Measurements from ENCODE around the gene BLOC1S6. TPM values are rescaled to one million over a fixed set of nuclear protein-coding genes. Genes with fewer than 3 reads are reported as not detected.

Gene BLOC1S6, protein sequence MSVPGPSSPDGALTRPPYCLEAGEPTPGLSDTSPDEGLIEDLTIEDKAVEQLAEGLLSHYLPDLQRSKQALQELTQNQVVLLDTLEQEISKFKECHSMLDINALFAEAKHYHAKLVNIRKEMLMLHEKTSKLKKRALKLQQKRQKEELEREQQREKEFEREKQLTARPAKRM
- polyA plus RNA-seq (2012; ENCODE audit: insufficient read depth, insufficient read length), result 54.6 TPM

DNA sequence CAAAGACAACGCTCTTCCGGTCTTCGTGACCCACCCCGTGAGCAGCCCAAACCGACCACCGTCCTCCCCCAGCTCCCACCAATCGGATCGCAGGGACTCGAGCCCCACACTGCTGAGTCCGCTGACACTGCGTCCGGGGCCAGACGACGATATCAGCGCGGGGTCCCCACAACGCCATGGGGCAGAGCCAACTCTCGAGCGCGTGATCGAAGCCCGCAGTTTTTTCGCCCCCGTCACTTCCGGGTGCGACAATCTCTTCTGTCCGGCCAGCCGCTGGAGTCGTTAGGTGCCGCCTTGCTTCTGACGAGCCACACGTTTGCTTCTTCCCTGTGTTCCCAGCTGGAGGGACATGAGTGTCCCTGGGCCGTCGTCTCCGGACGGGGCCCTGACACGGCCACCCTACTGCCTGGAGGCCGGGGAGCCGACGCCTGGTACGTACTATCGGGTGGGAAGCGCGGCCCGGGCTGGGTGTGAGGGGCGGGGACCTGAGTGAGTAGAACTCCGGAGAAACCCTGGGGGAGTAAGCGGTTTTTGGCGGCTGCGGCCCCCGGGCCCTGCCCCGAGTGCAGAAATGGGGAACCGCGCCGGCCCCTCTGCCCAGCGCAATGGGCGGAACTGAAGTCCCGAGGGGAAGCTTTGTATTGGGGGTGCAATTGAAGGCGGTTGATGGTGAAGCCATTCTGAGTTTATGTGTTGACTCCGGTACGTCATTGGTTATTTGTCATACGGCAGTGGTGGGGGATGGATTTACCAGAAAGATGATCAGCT is at the start of gene BLOC1S6:
Gene BLOC1S6, plus strand, starts transcription at position 285 of the 768 bp plus-strand sequence. Its CDS starts 65 bp downstream, at position 350.
- peak; percentile 83 for DNase-seq (ENCODE audit: low read depth, low spot score)
- H3K4me3 ChIP-seq (ENCODE audit: low read length), result peak within 1 kb of the TSS; percentile 95

DNA sequence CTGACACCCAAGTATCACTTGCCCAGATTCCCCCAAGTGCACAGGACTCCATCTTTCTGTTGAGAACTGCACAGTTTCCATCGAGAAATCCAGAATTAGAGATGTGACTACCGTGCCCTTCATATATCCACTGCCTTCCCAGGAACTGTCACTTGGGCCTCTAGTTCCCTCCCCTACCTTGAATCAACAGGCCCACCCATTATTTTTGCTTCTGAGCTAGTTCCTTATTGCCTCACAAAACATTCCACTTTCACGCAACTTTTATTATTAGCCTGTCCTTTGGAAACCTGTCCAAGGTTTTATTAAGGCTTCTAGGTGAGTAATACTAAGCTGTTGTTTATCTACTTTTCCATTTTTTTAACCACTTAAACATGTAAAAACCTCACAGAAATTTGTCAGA is 47.5 kb upstream of the BLOC1S6 start:
- H3K4me3 ChIP-seq (ENCODE audit: low read length), result no peak overlapping the region
- no peak for DNase-seq (ENCODE audit: low read depth, low spot score)

DNA sequence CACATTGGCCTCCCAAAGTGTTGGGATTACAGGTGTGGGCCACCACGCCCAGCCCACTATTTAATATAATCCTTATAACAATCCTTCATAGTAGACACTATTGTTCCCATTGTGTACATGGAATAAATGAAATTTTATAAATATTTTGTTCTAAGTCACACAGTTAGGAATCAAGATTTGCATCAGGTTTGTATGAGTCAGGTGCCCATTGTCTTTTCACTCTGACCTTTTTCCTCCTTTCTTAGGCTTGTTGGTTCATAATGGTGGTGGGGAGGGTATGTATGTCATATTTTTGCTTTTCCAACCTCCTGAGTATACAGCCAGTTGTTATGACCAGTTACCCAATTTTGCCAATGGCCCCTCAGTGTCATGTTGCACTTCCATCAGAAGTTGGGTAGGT is 46.6 kb upstream of the BLOC1S6 start:
- H3K4me3 ChIP-seq (ENCODE audit: low read length), result no peak overlapping the region
- DNase-seq (ENCODE audit: low read depth, low spot score), result no peak

DNA sequence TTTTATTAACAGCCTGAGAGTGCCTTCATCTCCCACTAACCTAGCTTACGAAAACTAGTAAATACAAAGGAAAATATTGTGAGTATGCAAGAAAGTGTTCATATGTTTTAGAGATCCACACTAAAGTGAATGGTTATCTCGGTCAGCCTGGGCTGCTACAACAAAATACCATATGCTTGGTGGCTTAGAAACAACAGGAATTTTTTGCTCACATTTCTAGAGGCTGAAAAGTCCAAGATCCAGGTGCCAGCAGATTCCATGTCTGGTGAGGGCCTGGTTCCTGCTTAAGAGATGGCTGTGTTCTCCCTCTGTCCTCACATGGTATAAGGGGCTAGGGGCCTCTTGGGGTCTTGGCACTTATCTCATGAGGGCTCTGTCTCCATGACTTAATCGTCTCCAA is 44.1 kb upstream of the BLOC1S6 start:
- no peak for DNase-seq (ENCODE audit: low read depth, low spot score)
- no peak overlapping the region for H3K4me3 ChIP-seq (ENCODE audit: low read length)

DNA sequence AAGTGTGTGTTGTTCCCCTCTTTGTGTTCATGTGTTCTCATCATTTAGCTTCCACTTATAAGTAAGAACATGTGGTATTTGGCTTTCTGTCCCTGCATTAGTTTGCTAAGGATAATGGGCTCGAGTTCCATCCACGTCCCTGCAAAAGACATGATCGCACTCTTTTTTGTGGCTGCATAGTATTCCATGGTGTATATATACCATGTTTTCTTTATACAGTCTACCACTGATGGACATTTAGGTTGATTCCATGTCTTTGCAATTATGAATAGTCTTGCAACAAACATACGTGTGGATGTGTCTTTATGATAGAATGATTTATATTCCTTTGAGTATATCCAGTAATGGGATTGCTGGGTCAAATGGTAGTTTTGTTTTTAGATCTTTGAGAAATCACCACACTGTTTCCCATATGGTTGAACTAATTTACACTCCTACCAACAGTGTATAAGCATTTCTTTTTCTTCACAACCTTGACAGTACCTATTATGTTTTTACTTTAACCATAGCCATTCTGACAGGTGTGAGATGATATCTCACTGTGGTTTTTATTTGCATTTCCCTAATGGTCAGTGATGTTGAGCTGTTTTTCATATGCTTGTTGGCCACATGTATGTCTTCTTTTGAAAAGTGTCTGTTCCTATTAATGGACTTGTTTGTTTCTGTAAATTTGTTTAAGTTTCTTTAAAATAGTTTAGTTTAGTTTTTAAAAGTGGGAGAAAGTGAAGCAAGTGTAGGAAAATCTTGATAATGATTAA is 42.7 kb upstream of the BLOC1S6 start:
- DNase-seq (ENCODE audit: low read depth, low spot score), result no peak
- no peak overlapping the region for H3K4me3 ChIP-seq (ENCODE audit: low read length)

DNA sequence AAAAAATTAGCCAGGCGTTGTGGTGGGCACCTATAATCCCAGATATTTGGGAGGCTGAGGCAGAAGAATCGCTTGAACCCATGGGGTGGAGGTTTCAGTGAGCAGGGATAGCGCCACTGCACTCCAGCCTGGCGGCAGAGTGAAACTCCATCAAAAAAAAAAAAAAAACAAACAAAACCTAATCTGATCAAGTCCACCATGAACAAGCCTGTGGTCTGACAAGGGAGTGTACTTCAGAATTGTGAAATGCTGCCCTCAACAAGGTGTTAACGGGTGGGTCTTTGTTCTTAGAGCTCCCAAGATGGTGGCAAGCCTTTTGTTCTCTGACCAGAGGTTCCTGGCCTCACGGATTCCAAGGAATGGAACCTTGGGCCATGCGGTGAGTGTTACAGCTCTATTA is 40.4 kb upstream of the BLOC1S6 start:
- no peak for DNase-seq (ENCODE audit: low read depth, low spot score)
- no peak overlapping the region for H3K4me3 ChIP-seq (ENCODE audit: low read length)

DNA sequence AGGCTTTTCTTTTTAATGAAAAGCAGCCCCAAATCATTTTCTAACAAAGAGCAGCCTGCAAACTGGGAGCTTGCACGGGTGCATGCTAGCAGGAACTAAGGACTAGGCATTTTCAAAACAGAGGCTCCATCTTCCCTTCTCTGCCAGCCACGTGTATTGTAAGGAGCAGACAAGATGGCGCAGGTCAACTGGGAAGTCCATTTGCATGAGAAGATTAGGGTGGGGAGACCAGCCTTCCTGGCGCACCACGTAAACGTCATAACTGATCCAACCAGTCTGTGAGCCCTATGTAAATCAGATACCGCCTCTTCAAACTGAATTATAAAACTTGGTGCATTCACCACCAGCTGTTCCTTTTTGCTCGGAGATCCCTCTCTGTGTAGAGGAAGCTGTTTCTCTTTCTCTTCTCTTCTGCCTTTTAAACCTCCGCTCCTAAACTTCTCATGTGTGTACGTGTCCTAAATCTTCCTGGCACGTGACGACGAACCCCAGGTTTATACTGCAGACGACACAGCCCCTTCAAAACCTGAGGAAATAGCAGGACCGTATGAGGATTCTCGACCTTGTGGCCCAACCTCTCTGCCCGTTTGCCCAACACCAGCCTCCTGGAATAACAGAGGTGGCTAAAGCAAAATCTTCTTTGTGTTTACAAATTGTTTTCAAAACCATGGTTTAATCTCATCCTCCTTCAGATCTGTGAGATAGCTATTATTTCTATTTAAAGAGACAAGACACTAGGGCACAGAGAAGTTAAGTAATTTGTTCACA is 38.2 kb upstream of the BLOC1S6 start:
- H3K4me3 ChIP-seq (ENCODE audit: low read length), result no peak overlapping the region

DNA sequence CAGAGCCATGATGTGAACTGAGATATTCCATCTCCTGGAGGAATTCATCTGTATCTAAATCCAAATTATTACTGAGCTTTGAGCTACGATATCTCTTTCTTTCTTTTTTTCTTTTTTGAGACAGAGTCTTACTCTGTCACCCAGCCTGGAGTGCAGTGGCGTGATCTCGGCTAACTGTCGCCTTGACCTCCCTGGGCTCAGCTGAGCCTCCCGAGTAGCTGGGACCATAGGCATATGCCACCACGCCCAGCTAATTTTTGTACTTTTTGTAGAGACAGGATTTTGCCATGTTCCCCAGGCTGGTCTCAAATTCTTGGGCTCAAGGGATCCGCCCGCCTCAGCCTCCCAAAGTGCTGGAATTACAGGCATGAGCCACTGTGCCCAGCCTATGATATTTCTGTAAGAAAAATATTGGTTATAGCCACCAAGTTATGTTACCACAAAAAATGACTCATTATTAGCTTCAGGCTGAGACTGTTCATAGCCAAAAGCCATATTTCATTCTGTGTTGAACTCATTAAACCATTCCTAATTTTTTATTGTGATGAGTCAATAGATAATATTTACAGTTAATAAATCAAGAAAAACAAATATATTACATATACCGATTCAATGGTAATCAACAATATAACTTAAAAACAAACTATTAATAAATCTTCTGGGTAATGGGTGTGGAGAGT is 37.5 kb upstream of the BLOC1S6 start:
- H3K4me3 ChIP-seq (ENCODE audit: low read length), result no peak overlapping the region
- DNase-seq (ENCODE audit: low read depth, low spot score), result no peak

More for the DNA sequence above, 38.2 kb upstream of the BLOC1S6 start:
- DNase-seq (ENCODE audit: low read depth, low spot score), result no peak

DNA sequence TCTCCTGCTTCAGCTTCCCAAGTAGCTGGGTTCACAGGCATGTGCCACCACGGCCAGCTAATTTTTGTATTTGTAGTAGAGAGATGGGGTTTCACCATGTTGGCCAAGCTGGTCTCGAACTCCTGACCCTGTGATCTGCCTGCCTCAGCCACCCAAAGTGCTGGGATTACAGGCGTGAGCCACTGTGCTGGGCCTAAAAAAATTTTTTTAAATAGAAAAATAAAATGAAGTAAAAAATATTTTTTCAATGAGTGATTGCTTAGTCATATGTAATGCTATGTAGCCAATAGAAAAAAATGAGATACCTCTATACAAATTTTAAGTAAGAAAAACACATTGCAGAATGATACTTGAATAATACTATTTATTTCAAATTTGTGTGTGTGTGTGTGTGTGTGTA is 36.7 kb upstream of the BLOC1S6 start:
- no peak for DNase-seq (ENCODE audit: low read depth, low spot score)
- H3K4me3 ChIP-seq (ENCODE audit: low read length), result no peak overlapping the region

DNA sequence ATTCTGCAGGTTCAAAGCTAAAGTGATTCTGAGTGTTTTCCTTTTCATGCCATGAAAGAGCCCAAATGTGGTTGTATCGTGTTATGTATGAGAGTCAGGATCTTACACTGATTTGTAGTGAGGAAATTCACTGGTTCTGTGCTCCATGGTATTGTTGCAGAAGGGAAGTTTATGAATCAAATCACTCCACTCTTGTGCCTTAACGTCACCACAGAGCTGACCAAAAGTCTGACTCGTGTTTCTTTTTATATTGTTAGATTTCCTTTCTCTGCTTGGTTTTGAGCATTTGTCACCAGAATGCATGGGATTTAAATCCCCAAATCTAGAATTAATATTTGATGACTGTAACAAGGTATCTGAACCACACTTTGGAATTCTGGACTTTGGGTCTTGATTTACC is 35.5 kb upstream of the BLOC1S6 start:
- no peak overlapping the region for H3K4me3 ChIP-seq (ENCODE audit: low read length)
- no peak for DNase-seq (ENCODE audit: low read depth, low spot score)

DNA sequence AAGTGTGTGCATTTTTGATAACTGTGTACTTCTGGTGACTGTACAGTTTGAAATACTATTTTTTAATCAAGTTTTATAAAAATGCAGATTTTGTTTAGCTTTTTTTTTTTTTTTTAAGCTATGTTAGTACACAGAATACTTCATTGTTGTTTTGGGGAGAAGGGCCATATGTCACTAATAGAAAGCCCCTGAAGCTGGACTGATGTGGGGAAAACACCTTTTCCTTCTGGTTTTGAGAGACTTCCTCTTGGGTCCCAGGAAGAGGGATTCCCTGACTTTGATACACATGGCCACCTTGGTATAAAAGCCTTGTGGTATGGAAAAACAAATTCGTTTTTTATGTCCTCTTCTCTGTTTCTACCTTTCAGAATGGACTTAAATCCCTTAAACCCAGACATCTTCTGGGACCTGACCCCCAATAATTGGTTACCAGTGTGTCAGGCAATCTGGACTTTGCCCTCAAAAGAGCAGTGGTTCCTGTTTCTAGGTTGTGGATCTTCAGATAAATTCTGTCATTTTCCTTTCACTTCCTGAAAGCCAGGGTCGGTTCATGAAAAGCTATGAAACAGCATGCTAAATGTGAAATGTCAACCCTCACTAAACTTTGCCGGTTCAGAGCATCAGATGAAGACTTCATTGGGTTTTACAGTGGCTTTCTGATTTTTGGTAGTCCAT is 31.1 kb upstream of the BLOC1S6 start:
- no peak for DNase-seq (ENCODE audit: low read depth, low spot score)
- H3K4me3 ChIP-seq (ENCODE audit: low read length), result no peak overlapping the region

DNA sequence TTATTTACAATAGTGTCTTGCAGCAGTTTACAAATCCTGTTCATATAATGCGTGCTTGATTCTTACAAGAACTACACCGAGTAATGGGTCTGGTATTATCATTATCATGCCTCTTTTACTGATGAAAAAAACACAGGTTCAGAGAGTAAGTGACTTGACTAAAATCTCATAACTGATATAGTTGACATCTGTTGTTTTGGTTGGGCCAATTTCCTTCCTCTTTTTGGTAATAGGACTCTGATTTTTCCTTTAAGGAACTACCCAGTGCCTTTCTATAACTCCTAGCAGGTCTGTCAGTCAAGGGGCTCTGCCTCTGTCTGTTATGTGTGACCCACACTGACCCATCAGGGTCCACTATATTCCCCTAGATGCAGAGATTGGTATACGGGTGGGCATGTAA is 14.6 kb upstream of the BLOC1S6 start:
- no peak for DNase-seq (ENCODE audit: low read depth, low spot score)
- no peak overlapping the region for H3K4me3 ChIP-seq (ENCODE audit: low read length)

DNA sequence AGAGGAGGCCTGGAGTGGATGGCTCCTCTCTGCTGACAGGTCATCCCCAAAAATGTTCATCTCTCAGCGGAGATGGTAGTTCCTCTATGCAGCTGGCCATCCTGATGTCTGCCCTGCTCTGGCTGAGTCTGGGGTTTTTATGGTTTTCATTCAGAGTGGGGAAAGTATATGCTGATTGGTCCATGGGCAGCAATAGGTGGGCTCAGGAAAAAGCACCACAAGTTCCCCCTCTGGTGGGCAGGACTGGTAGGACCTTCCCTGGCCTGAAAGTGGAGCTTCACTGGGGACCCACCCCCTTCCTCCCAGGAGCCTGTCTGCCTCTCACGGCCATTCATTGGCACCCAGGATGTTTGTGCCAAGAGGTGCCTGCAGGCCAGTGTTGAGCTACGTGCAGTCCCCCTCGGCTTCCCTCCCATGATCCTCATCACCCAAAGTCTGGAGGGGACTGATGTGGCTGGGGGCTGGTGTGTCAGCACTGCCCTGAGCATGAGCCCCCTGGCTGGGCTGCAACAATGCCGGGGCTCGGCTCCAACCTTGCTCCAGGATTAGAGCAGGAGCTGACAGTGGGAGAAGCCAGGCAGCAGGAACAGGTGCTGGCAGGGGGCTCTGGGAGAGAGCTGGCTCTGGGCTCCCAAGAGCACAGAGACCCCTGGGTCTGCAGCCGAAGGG is 13.1 kb upstream of the BLOC1S6 start:
- DNase-seq (ENCODE audit: low read depth, low spot score), result peak; percentile 44
- H3K4me3 ChIP-seq (ENCODE audit: low read length), result no peak overlapping the region

DNA sequence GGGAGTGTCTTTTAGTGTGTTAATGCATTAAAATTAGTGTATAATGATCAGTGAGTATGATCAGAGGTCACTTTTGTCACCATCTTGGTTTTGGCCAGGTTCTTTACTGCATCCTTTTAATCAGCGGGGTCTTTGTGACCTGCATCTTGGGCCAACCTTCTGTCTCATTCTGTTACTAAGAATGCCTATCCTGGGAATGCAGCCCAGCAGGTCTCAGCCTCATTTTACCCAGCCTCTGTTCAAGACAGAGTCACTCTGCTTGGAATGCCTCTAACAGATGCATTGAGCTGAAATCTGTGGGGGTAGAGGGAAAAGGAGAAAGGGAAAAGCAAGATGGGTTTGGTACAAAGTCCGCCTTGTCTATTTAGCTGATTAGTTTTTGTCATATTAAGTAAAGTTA is 5.3 kb upstream of the BLOC1S6 start:
- H3K4me3 ChIP-seq (ENCODE audit: low read length), result no peak overlapping the region

DNA sequence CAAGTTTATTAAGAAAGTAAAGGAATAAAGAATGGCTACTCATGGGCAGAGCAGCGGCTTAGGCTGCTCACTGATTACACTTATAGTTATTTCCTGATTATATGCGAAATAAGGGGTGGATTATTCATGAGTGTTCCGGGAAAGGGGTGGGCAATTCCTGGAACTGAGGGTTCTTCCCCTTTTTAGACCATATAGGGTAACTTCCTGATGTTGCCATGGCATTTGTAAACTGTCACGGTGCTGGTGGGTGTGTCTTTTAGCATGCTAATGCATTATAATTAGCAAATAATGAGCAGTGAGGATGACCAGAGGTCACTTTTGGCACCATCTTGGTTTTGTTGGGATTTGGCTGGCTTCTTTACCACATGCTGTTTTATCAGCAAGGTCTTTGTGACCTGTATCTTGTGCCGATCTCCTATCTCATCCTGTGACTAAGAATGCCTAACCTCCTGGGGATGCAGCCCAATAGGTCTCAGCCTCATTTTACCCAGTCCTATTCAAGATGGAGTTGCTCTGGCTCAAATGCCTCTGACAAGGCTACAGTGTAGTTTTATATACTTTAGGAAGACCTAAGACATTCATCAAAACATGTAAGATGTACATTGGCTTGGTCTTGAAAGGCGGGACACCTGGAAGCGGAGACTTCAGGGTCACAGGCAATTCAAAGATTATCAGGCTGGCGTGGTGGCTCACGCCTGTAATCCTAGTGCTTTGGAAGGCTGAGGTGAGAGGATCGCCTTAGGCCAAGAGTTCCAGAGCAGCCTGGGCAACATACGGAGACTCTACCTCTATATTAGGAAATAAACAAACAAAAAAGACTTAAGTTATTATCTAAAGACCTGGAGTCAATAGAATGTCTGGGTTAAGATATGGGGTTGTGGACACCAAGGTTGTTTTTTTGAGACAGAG is 3.2 kb upstream of the BLOC1S6 start:
- DNase-seq (ENCODE audit: low read depth, low spot score), result no peak
- H3K4me3 ChIP-seq (ENCODE audit: low read length), result no peak overlapping the region

More for the DNA sequence above, 5.3 kb upstream of the BLOC1S6 start:
- DNase-seq (ENCODE audit: low read depth, low spot score), result no peak

DNA sequence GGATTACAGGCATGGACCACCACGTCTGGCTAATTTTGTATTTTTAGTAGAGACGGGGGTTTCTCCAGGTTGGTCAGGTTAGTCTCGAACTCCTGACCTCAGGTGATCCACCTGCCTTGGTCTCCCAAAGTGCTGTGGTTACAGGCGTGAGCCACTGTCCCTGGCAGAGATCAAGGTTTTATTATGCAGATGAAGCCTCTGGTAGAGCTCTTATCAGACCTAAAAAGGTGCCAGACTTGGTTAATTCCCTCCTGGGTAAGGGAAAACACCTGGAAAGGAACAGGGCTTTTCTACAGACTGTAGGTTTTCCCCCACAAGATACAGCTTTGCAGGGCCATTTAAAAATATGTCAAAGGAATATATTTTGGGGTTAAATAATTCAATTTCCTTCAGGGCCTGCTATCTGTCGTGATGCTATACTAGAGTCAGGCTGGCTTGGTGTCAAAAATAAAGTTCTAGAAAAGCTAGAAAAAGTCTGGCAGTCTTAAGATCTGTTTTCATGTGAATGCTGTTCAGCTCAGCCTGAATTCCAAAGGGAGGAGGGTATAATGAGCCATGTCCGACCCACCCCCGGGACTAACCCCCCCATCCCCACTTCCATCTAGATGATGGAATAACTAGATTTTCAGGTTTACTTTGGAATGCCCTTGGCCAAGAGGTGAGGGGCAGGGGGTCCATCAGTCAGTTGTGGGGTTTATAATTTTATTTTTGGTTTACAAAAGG is 1.9 kb upstream of the BLOC1S6 start:
- no peak overlapping the region for H3K4me3 ChIP-seq (ENCODE audit: low read length)
- DNase-seq (ENCODE audit: low read depth, low spot score), result no peak
